Liver (tissue), 9 donors: ENCODE results near the gene EP400. TPM values are rescaled to one million over a fixed set of nuclear protein-coding genes. Genes with fewer than 3 reads are reported as not detected.

Experiments
- DNase-seq: peaks from one replicate; pipeline ENCODE4 v3.0.0-alpha.2; 2017; ENCODE audit warnings: low spot score
- H3K27ac ChIP-seq, 2 donors: one replicate each; pipeline ENCODE4 v1.7.0; 2013; ENCODE audit warnings: inconsistent platforms in 2 of 2, low read length in 2 of 2, control low read depth in 1 of 2, low read depth in 1 of 2, mild to moderate bottlenecking in 1 of 2
- H3K27me3 ChIP-seq, 4 donors: one replicate each; pipeline versions ENCODE4 v1.6.1 to v1.7.0; 2013; ENCODE audit warnings: low read length in 3 of 4, inconsistent platforms in 1 of 4, mild to moderate bottlenecking in 1 of 4, moderate library complexity in 1 of 4; ENCODE audit not compliant: control insufficient read depth in 4 of 4, insufficient read depth in 4 of 4
- H3K36me3 ChIP-seq, 4 donors: one replicate each; pipeline versions ENCODE4 v1.6.1 to v1.7.0; 2013; ENCODE audit warnings: low read length in 3 of 4, mild to moderate bottlenecking in 3 of 4, low read depth in 1 of 4, moderate library complexity in 1 of 4; ENCODE audit not compliant: control insufficient read depth in 4 of 4, insufficient read depth in 3 of 4
- H3K4me1 ChIP-seq, 4 donors: one replicate each; pipeline versions ENCODE4 v1.6.1 to v1.7.0; 2013; ENCODE audit warnings: low read length in 3 of 4, mild to moderate bottlenecking in 3 of 4, moderate library complexity in 1 of 4; ENCODE audit not compliant: control insufficient read depth in 4 of 4, insufficient read depth in 4 of 4
- H3K4me3 ChIP-seq, 3 donors: one replicate each; pipeline versions ENCODE4 v1.6.1 to v1.7.0; 2013; ENCODE audit warnings: low read length in 3 of 3, control low read depth in 1 of 3, low read depth in 1 of 3, mild to moderate bottlenecking in 1 of 3
- H3K9ac ChIP-seq, 2 donors: one replicate each; pipeline ENCODE4 v1.7.0; 2013; ENCODE audit warnings: low read length in 2 of 2, mild to moderate bottlenecking in 2 of 2, moderate library complexity in 2 of 2, control low read depth in 1 of 2, low read depth in 1 of 2
- H3K9me3 ChIP-seq, 4 donors: one replicate each; pipeline versions ENCODE4 v1.6.1 to v1.7.0; 2013; ENCODE audit warnings: low read length in 3 of 4; ENCODE audit not compliant: control insufficient read depth in 4 of 4
- CTCF ChIP-seq: fragments of 150-350 bp; IDR thresholded peaks from 2 replicates; pipeline ENCODE4 v1.5.1; 2017; ENCODE audit warnings: improper control_type of control experiment, low read depth, low read length; ENCODE audit not compliant: missing input control
- EGR1 ChIP-seq, 2 donors: IDR thresholded peaks; 2 replicates each; pipeline ENCODE4 v1.6.1; 2016 to 2018; ENCODE audit warnings: antibody characterized with exemption in 2 of 2, low read depth in 2 of 2
- FOXA1 ChIP-seq: IDR thresholded peaks from 2 replicates; pipeline ENCODE4 v1.6.1; 2016; ENCODE audit warnings: antibody characterized with exemption
- FOXA2 ChIP-seq: IDR thresholded peaks from 2 replicates; pipeline ENCODE4 v1.6.1; 2016; ENCODE audit warnings: antibody characterized with exemption
- GABPA ChIP-seq, 2 donors: IDR thresholded peaks in 1 of 2; conservative IDR thresholded peaks in 1 of 2; 2 replicates each; pipeline ENCODE4 v1.6.1; 2016; ENCODE audit warnings: antibody characterized with exemption in 2 of 2, mild to moderate bottlenecking in 1 of 2, moderate library complexity in 1 of 2
- HNF4A ChIP-seq, 2 donors: conservative IDR thresholded peaks; 2 replicates each; pipeline ENCODE4 v1.6.1; 2016; ENCODE audit warnings: antibody characterized with exemption in 2 of 2, mild to moderate bottlenecking in 2 of 2
- HNF4G ChIP-seq: IDR thresholded peaks from 2 replicates; pipeline ENCODE4 v1.6.1; 2016; ENCODE audit warnings: antibody characterized with exemption
- JUND ChIP-seq, 2 donors: IDR thresholded peaks; 2 replicates each; pipeline ENCODE4 v1.6.1; 2016; ENCODE audit warnings: antibody characterized with exemption in 2 of 2
- MAX ChIP-seq: IDR thresholded peaks from 2 replicates; pipeline ENCODE4 v1.6.1; 2016; ENCODE audit warnings: antibody characterized with exemption
- NR2F2 ChIP-seq: IDR thresholded peaks from 2 replicates; pipeline ENCODE4 v1.6.1; 2016; ENCODE audit warnings: antibody characterized with exemption
- RAD21 ChIP-seq, 2 donors: IDR thresholded peaks; 2 replicates each; pipeline ENCODE4 v1.6.1; 2016; ENCODE audit warnings: antibody characterized with exemption in 2 of 2, mild to moderate bottlenecking in 2 of 2
- REST ChIP-seq: IDR thresholded peaks from 2 replicates; pipeline ENCODE4 v1.6.1; 2016; ENCODE audit warnings: antibody characterized with exemption, mild to moderate bottlenecking
- RXRA ChIP-seq, 2 donors: IDR thresholded peaks; 2 replicates each; pipeline ENCODE4 v1.6.1; 2017 to 2018; ENCODE audit warnings: antibody characterized with exemption in 2 of 2, mild to moderate bottlenecking in 1 of 2
- TAF1 ChIP-seq: conservative IDR thresholded peaks from 2 replicates; pipeline ENCODE4 v1.6.1; 2016; ENCODE audit warnings: antibody characterized with exemption, mild to moderate bottlenecking
- YY1 ChIP-seq: IDR thresholded peaks from 2 replicates; pipeline ENCODE4 v1.6.1; 2016; ENCODE audit warnings: antibody characterized with exemption, mild to moderate bottlenecking
- WGBS: extraction: QIAGEN DNeasy Blood & Tissue Kit; methylation state at CpG from one replicate; pipeline ENCODE4 v1.1.7; 2013; 5-methylcytosine and 5-hydroxymethylcytosine counted together
- polyA plus RNA-seq, 2 donors: library from polyadenylated mRNA; stranded (reverse) in 1 of 2; unstranded in 1 of 2; fragments of 200-250 nt in 1 of 2; fragments of >200 nt in 1 of 2; fragmentation: Nextera tagmentation in 1 of 2; extraction: Ambion mirVana in 1 of 2; gene quantifications; one replicate each; pipeline versions ENCODE4 v1.2.1 to v1.2.3, GENCODE V29; 2013 to 2015
- total RNA-seq, 2 donors: library from RNA; depleted of rRNA; stranded (reverse); fragments of >200 nt; gene quantifications; one replicate each; pipeline ENCODE4 v1.2.3, GENCODE V29; 2014
- TF ChIP-seq, protein P1 (sequence below): IDR thresholded peaks from 2 replicates; pipeline ENCODE4 v1.6.1; 2016; ENCODE audit warnings: antibody characterized with exemption
- TF ChIP-seq, protein P2 (sequence below): IDR thresholded peaks from 2 replicates; pipeline ENCODE4 v1.6.1; 2016; ENCODE audit warnings: antibody characterized with exemption
- donor health status: healthy.
- donor health status: healthy.
- donor health status: healthy.
- donor health status: healthy.
- donor health status: healthy.

The EP400 gene
- total and polyA plus RNA-seq, 4 donors: 4.7 to 12.4 (median 7.1) TPM

GRCh38 chr12:131915823-131916222, 33.9 kb upstream of the EP400 start:
- H3K4me1 ChIP-seq: peaks cover 0 to 6% (median 0%) of the 10 kb centered on the region in 4 donors
- DNase-seq: no peak
- H3K27me3 ChIP-seq: no peaks in the 10 kb centered on the region
- H3K36me3 ChIP-seq: peaks cover 34 to 84% (median 50%) of the 10 kb centered on the region in 4 donors
- H3K9ac ChIP-seq: no peak overlapping the region
- no peaks in the 10 kb centered on the region for H3K9me3 ChIP-seq
- WGBS: 96% methylated on average over 21 of the region's 21 CpGs
- H3K4me3 ChIP-seq: no peak overlapping the region
- TF ChIP-seq TAF1: no peak
- TF ChIP-seq, protein P1, sequence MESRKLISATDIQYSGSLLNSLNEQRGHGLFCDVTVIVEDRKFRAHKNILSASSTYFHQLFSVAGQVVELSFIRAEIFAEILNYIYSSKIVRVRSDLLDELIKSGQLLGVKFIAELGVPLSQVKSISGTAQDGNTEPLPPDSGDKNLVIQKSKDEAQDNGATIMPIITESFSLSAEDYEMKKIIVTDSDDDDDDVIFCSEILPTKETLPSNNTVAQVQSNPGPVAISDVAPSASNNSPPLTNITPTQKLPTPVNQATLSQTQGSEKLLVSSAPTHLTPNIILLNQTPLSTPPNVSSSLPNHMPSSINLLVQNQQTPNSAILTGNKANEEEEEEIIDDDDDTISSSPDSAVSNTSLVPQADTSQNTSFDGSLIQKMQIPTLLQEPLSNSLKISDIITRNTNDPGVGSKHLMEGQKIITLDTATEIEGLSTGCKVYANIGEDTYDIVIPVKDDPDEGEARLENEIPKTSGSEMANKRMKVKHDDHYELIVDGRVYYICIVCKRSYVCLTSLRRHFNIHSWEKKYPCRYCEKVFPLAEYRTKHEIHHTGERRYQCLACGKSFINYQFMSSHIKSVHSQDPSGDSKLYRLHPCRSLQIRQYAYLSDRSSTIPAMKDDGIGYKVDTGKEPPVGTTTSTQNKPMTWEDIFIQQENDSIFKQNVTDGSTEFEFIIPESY: no peak
- TF ChIP-seq, protein P2, sequence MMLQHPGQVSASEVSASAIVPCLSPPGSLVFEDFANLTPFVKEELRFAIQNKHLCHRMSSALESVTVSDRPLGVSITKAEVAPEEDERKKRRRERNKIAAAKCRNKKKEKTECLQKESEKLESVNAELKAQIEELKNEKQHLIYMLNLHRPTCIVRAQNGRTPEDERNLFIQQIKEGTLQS: no peak
- TF ChIP-seq EGR1 (IDR thresholded peaks at IDR 0.05; ENCODE audit: low read depth in 2 of 2): no peak
- TF ChIP-seq FOXA1: no peak
- no peak for TF ChIP-seq HNF4G
- no peak for TF ChIP-seq GABPA (IDR thresholded peaks at IDR 0.05 in 1 of 2, conservative IDR thresholded peaks at IDR 0.05 in 1 of 2)
- TF ChIP-seq FOXA2: no peak
- TF ChIP-seq YY1: no peak
- TF ChIP-seq NR2F2: no peak
- no peak for TF ChIP-seq MAX
- no peak for TF ChIP-seq CTCF
- TF ChIP-seq JUND (IDR thresholded peaks at IDR 0.05): no peak
- TF ChIP-seq RXRA (IDR thresholded peaks at IDR 0.05): no peak
- TF ChIP-seq RAD21 (IDR thresholded peaks at IDR 0.05): no peak
- no peak for TF ChIP-seq HNF4A (conservative IDR thresholded peaks at IDR 0.05)
- no peak for TF ChIP-seq REST
- no peak overlapping the region for H3K27ac ChIP-seq
